CD8-positive, alpha-beta memory T cell (primary cell): ENCODE data around the gene ITGA5. TPM values are rescaled to one million over a fixed set of nuclear protein-coding genes. Genes with fewer than 3 reads are reported as not detected.

ENCODE experiments used
- CTCF ChIA-PET: fragments of 350-600 bp; sonication (Branson Sonifier 250); formaldehyde crosslinking; loops from one replicate; lab custom pipeline; 2021; ENCODE audit warnings: antibody characterized with exemption; lab: Charles Lee
- POLR2A ChIA-PET: fragments of 350-600 bp; sonication (Branson Sonifier 250); formaldehyde crosslinking; loops from one replicate; lab custom pipeline; 2021; ENCODE audit warnings: antibody characterized with exemption; lab: Charles Lee
- DNase-seq, 5 donors: peaks; one replicate each; pipeline versions ENCODE4 v3.0.0 to v3.0.0-alpha.2; 2020 to 2022; ENCODE audit warnings: mixed read lengths in 1 of 5
- H3K27ac ChIP-seq: one replicate; pipeline ENCODE4 v1.7.0; 2013; ENCODE audit warnings: low read depth, mild to moderate bottlenecking, low read length, moderate library complexity
- H3K27me3 ChIP-seq: 2 replicates; pipeline ENCODE4 v1.7.0; 2013; ENCODE audit warnings: low read length, mild to moderate bottlenecking; ENCODE audit not compliant: insufficient read depth, poor library complexity, severe bottlenecking
- H3K36me3 ChIP-seq: 2 replicates; pipeline ENCODE4 v1.7.0; 2013; ENCODE audit warnings: mild to moderate bottlenecking, low read length, moderate library complexity; ENCODE audit not compliant: insufficient read depth
- H3K4me1 ChIP-seq: 2 replicates; pipeline ENCODE4 v1.7.0; 2013; ENCODE audit warnings: mild to moderate bottlenecking, low read length, moderate library complexity; ENCODE audit not compliant: insufficient read depth
- H3K4me3 ChIP-seq: 2 replicates; pipeline ENCODE4 v1.7.0; 2013; ENCODE audit warnings: mild to moderate bottlenecking, low read length
- H3K9me3 ChIP-seq: 2 replicates; pipeline ENCODE4 v1.7.0; 2013; ENCODE audit warnings: mild to moderate bottlenecking, low read length
- H3K27ac Mint-ChIP-seq, 8 donors: one replicate each; pipeline ENCODE4 v1.8.0; 2020 to 2021; ENCODE audit warnings: mixed read lengths in 8 of 8, mild to moderate bottlenecking in 6 of 8, inconsistent platforms in 3 of 8, moderate library complexity in 3 of 8
- H3K27me3 Mint-ChIP-seq, 2 donors: one replicate each; pipeline ENCODE4 v1.8.0; 2020 to 2021; ENCODE audit warnings: mixed read lengths in 2 of 2, mild to moderate bottlenecking in 1 of 2, moderate library complexity in 1 of 2
- H3K36me3 Mint-ChIP-seq, 3 donors: one replicate each; pipeline ENCODE4 v1.8.0; 2020 to 2021; ENCODE audit warnings: mixed read lengths in 3 of 3, inconsistent platforms in 1 of 3, mild to moderate bottlenecking in 1 of 3
- H3K4me1 Mint-ChIP-seq, 3 donors: one replicate each; pipeline ENCODE4 v1.8.0; 2020 to 2021; ENCODE audit warnings: mixed read lengths in 3 of 3, inconsistent platforms in 1 of 3, mild to moderate bottlenecking in 1 of 3
- H3K4me3 Mint-ChIP-seq, 7 donors: one replicate each; pipeline ENCODE4 v1.8.0; 2020 to 2021; ENCODE audit warnings: mixed read lengths in 7 of 7, mild to moderate bottlenecking in 6 of 7, moderate library complexity in 4 of 7, inconsistent platforms in 2 of 7
- H3K9me3 Mint-ChIP-seq, 5 donors: one replicate each; pipeline ENCODE4 v1.8.0; 2020 to 2022; ENCODE audit warnings: mixed read lengths in 5 of 5, mild to moderate bottlenecking in 3 of 5, moderate library complexity in 2 of 5, inconsistent platforms in 1 of 5
- polyA plus RNA-seq: library from polyadenylated mRNA; unstranded; fragments of 300-500 nt; fragmentation: Illumina TruSeq; gene quantifications from one replicate; pipeline ENCODE4 v1.2.3, GENCODE V29; 2021
- total RNA-seq, 2 experiments: library from RNA; stranded (reverse); gene quantifications; one replicate each; pipeline ENCODE4 v1.2.3, GENCODE V29; 2021

Gene ITGA5
- total and polyA plus RNA-seq, 3 experiments from 2014 or later: 23.2 to 50.6 (median 25.7) TPM

- peaks cover 6 to 10% (median 7%) of the 10 kb centered on the region in 3 donors for H3K4me1 Mint-ChIP-seq
Observed at GRCh38 chr12:54378796-54379397, 40.2 kb downstream of the ITGA5 start.

GRCh38 chr12:54377797-54378515 is 41.1 kb downstream of the ITGA5 start:
- POLR2A ChIA-PET: no interaction called here
- peaks cover 0 to under 1% (median 0%) of the 10 kb centered on the region in 3 donors for H3K36me3 Mint-ChIP-seq

More at GRCh38 chr12:54378796-54379397, 40.2 kb downstream of the ITGA5 start:
- no peak overlapping the region for H3K27ac ChIP-seq
- no peaks in the 10 kb centered on the region for H3K36me3 Mint-ChIP-seq
- H3K36me3 ChIP-seq: no peaks in the 10 kb centered on the region
- H3K27me3 ChIP-seq: no peaks in the 10 kb centered on the region
- no peaks in the 10 kb centered on the region for H3K27me3 Mint-ChIP-seq
- H3K27ac Mint-ChIP-seq: peak overlapping the region in 1 of 8 donors; percentile 91
- H3K4me3 ChIP-seq: peak overlapping the region; percentile 29
- no peaks in the 10 kb centered on the region for H3K9me3 Mint-ChIP-seq
- H3K9me3 ChIP-seq: no peaks in the 10 kb centered on the region
- ChIA-PET POLR2A (interaction anchor here (0.6 to 2.2 kb wide), 2 partner anchors 10 to 99 kb away, joined by 4 to 7 read pairs; partner anchors contain the start of genes CBX5 and HNRNPA1), CTCF (interaction anchor here (0.6 to 3.2 kb wide), 31 partner anchors 8 to 171 kb away, joined by 3 to 20 read pairs (median 4); partner anchors contain the start of genes CBX5 and COPZ1)
- peaks cover 4% of the 10 kb centered on the region for H3K4me1 ChIP-seq
- peak in 1 of 5 donors; percentile 16 for DNase-seq
- peak overlapping the region in 4 of 7 donors; percentile 71 to 87 (median 76) for H3K4me3 Mint-ChIP-seq

GRCh38 chr12:54377007-54377406 is 42.1 kb downstream of the ITGA5 start:
- no peaks in the 10 kb centered on the region for H3K9me3 ChIP-seq
- DNase-seq: no peak
- H3K4me1 ChIP-seq: peaks cover 4% of the 10 kb centered on the region
- Mint-ChIP-seq H3K9me3 (no peaks in the 10 kb centered on the region), H3K4me1 (peaks cover 7 to 11% (median 7%) of the 10 kb centered on the region in 3 donors), H3K27me3 (no peaks in the 10 kb centered on the region), H3K36me3 (peaks cover 0 to 1% (median 0%) of the 10 kb centered on the region in 3 donors), H3K4me3 (no peak overlapping the region), H3K27ac (peak overlapping the region in 2 of 8 donors; percentile 44 to 93)
- POLR2A ChIA-PET: interaction anchor here (0.5 kb wide), 1 partner anchor 83 kb away, joined by 5 read pairs; no protein-coding TSS in a partner anchor
- H3K27me3 ChIP-seq: no peaks in the 10 kb centered on the region
- H3K27ac ChIP-seq: no peak overlapping the region
- H3K36me3 ChIP-seq: no peaks in the 10 kb centered on the region
- H3K4me3 ChIP-seq: no peak overlapping the region
- CTCF ChIA-PET: no interaction called here

More at GRCh38 chr12:54377797-54378515, 41.1 kb downstream of the ITGA5 start:
- Histone ChIP-seq H3K27me3 (no peaks in the 10 kb centered on the region), H3K4me1 (peaks cover 4% of the 10 kb centered on the region), H3K27ac (no peak overlapping the region), H3K9me3 (no peaks in the 10 kb centered on the region), H3K4me3 (no peak overlapping the region), H3K36me3 (no peaks in the 10 kb centered on the region)
- H3K4me1 Mint-ChIP-seq: peaks cover 6 to 10% (median 7%) of the 10 kb centered on the region in 3 donors
- H3K4me3 Mint-ChIP-seq: peak overlapping the region in 2 of 7 donors; percentile 37 to 71
- H3K27me3 Mint-ChIP-seq: no peaks in the 10 kb centered on the region
- no peaks in the 10 kb centered on the region for H3K9me3 Mint-ChIP-seq
- CTCF ChIA-PET: interaction anchor here (1.1 to 3.2 kb wide), 3 partner anchors 12 to 128 kb away, joined by 3 to 18 read pairs (median 6); no protein-coding TSS in a partner anchor
- DNase-seq: no peak
- H3K27ac Mint-ChIP-seq: no peak overlapping the region

GRCh38 chr12:54376596-54376995 is 42.5 kb downstream of the ITGA5 start:
- Histone ChIP-seq H3K27me3 (no peaks in the 10 kb centered on the region), H3K4me1 (peaks cover 4% of the 10 kb centered on the region), H3K4me3 (no peak overlapping the region), H3K36me3 (no peaks in the 10 kb centered on the region), H3K9me3 (no peaks in the 10 kb centered on the region), H3K27ac (no peak overlapping the region)
- Mint-ChIP-seq H3K27ac (peak overlapping the region in 1 of 8 donors; percentile 93), H3K4me3 (no peak overlapping the region), H3K36me3 (peaks cover 0 to 1% (median 0%) of the 10 kb centered on the region in 3 donors), H3K4me1 (peaks cover 9 to 15% (median 10%) of the 10 kb centered on the region in 3 donors), H3K27me3 (no peaks in the 10 kb centered on the region), H3K9me3 (no peaks in the 10 kb centered on the region)
- CTCF ChIA-PET: no interaction called here
- DNase-seq: no peak
- POLR2A ChIA-PET: interaction anchor here (0.5 kb wide), 1 partner anchor 82 kb away, joined by 5 read pairs; no protein-coding TSS in a partner anchor

GRCh38 chr12:54375259-54375579 is 43.8 kb downstream of the ITGA5 start:
- Mint-ChIP-seq H3K9me3 (no peaks in the 10 kb centered on the region), H3K27ac (peak overlapping the region in 1 of 8 donors; percentile 34), H3K27me3 (no peaks in the 10 kb centered on the region), H3K4me3 (no peak overlapping the region), H3K4me1 (peaks cover 9 to 20% (median 10%) of the 10 kb centered on the region in 3 donors), H3K36me3 (peaks cover 0 to 1% (median 0%) of the 10 kb centered on the region in 3 donors)
- peaks cover 4% of the 10 kb centered on the region for H3K4me1 ChIP-seq
- no peaks in the 10 kb centered on the region for H3K36me3 ChIP-seq
- H3K4me3 ChIP-seq: no peak overlapping the region
- no peak overlapping the region for H3K27ac ChIP-seq
- no peaks in the 10 kb centered on the region for H3K27me3 ChIP-seq
- no peaks in the 10 kb centered on the region for H3K9me3 ChIP-seq
- no peak for DNase-seq
- POLR2A ChIA-PET: no interaction called here
- CTCF ChIA-PET: no interaction called here

GRCh38 chr12:54374562-54375258 is 44.4 kb downstream of the ITGA5 start:
- POLR2A ChIA-PET: no interaction called here

GRCh38 chr12:54373649-54374561 is 45.2 kb downstream of the ITGA5 start:
- Mint-ChIP-seq H3K27ac (no peak overlapping the region), H3K9me3 (no peaks in the 10 kb centered on the region), H3K4me3 (no peak overlapping the region), H3K36me3 (peaks cover 0 to 1% (median 0%) of the 10 kb centered on the region in 3 donors), H3K4me1 (peaks cover 9 to 19% (median 10%) of the 10 kb centered on the region in 3 donors), H3K27me3 (no peaks in the 10 kb centered on the region)
- ChIA-PET CTCF (interaction anchor here (1.4 kb wide), 1 partner anchor 31 kb away, joined by 3 read pairs; no protein-coding TSS in a partner anchor), POLR2A (no interaction called here)
- Histone ChIP-seq H3K36me3 (no peaks in the 10 kb centered on the region), H3K27ac (no peak overlapping the region), H3K4me1 (peaks cover under 1% of the 10 kb centered on the region), H3K9me3 (no peaks in the 10 kb centered on the region), H3K4me3 (no peak overlapping the region), H3K27me3 (no peaks in the 10 kb centered on the region)
- DNase-seq: no peak

More at GRCh38 chr12:54374562-54375258, 44.4 kb downstream of the ITGA5 start:
- Histone ChIP-seq H3K9me3 (no peaks in the 10 kb centered on the region), H3K4me3 (no peak overlapping the region), H3K27me3 (no peaks in the 10 kb centered on the region), H3K27ac (no peak overlapping the region), H3K36me3 (no peaks in the 10 kb centered on the region), H3K4me1 (peaks cover 4% of the 10 kb centered on the region)
- H3K27me3 Mint-ChIP-seq: no peaks in the 10 kb centered on the region
- H3K4me1 Mint-ChIP-seq: peaks cover 8 to 18% (median 8%) of the 10 kb centered on the region in 3 donors
- CTCF ChIA-PET: no interaction called here
- no peak overlapping the region for H3K27ac Mint-ChIP-seq
- peaks cover 0 to 1% (median 0%) of the 10 kb centered on the region in 3 donors for H3K36me3 Mint-ChIP-seq
- DNase-seq: no peak
- no peak overlapping the region for H3K4me3 Mint-ChIP-seq
- no peaks in the 10 kb centered on the region for H3K9me3 Mint-ChIP-seq
